Retinal pigment epithelial cell (primary cell): ENCODE measurements around the gene PEG3.
A peak's percentile ranks its signal among the peaks of the same experiment; 100 is the strongest.

Source experiments
- DNase-seq: peaks from one replicate; pipeline ENCODE4 v3.0.0-alpha.2; 2010; ENCODE audit warnings: low read depth
- H3K4me3 ChIP-seq: 2 replicates; pipeline ENCODE4 v1.5.1; 2011; ENCODE audit warnings: mild to moderate bottlenecking, low read length, control low read depth, moderate library complexity
- CTCF ChIP-seq: conservative IDR thresholded peaks from 2 replicates; pipeline ENCODE4 v1.5.1; 2011; ENCODE audit warnings: low read depth, low read length, control low read depth, inconsistent platforms

The PEG3 gene

GRCh38 chr19:56838909-56839651, 1.4 kb downstream of the PEG3 start:
- DNase-seq, result peak; percentile 75
- no peak overlapping the region for H3K4me3 ChIP-seq
- no peak for TF ChIP-seq CTCF

GRCh38 chr19:56838024-56838908, 2.3 kb downstream of the PEG3 start:
- peak overlapping the region; percentile 46 for H3K4me3 ChIP-seq
- TF ChIP-seq CTCF, result peak; percentile 30
- DNase-seq, result peak; percentile 17

GRCh38 chr19:56837492-56838023, 3.0 kb downstream of the PEG3 start:
- DNase-seq, result peak; percentile 9
- TF ChIP-seq CTCF, result peak; percentile 28

GRCh38 chr19:56837004-56837403, 3.5 kb downstream of the PEG3 start:
- no peak for DNase-seq
- TF ChIP-seq CTCF, result no peak
- peak overlapping the region; percentile 4 for H3K4me3 ChIP-seq

More at GRCh38 chr19:56837492-56838023, 3.0 kb downstream of the PEG3 start:
- peak overlapping the region; percentile 46 for H3K4me3 ChIP-seq

GRCh38 chr19:56836059-56836458, 4.5 kb downstream of the PEG3 start:
- no peak for DNase-seq
- TF ChIP-seq CTCF, result no peak
- no peak overlapping the region for H3K4me3 ChIP-seq

GRCh38 chr19:56835401-56835800, 5.1 kb downstream of the PEG3 start:
- no peak for TF ChIP-seq CTCF
- no peak overlapping the region for H3K4me3 ChIP-seq
- DNase-seq, result no peak
